Right hindlimb (tissue), 1 donor: ENCODE results near the gene ACYP2.

ENCODE experiments used
- DNase-seq: peaks from one replicate; pipeline ENCODE4 v3.0.0-alpha.2; 2018

The ACYP2 gene

DNA sequence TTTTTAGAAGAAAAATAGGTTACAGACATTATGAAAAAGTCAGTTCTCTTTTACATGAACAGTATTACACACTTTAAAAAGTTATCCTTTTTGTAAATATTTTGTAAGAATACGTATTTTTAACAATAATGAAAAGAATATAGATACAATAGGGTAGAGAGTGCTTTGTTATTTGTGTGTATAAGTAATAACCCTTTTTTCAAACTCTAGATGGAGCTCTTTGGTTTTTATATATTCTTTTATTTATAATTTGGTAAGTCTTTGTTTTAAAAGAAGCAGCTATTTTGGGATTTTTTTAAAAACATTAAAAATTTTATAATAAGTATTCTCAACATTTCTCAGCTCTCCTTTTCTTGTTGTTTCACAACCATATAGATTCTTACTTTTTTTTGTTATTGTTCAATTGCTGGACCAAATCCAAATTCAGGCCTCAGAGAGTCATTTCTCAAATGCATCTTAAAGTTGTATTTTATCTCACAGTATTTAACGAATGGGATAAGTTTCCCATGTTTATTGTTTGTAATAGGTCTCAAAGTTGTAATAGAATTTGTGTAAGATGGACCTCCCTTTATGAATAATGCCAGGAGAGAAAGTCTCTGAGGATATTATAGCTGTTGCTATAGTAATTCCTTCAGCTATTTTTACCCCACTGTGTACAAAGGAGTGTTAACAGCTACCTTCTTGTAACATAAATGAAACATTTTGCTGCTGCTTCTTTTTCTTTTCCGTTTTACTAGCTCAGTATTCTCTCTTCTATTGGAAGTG lies 46.4 kb downstream of the ACYP2 start:
- DNase-seq = no peak

DNA sequence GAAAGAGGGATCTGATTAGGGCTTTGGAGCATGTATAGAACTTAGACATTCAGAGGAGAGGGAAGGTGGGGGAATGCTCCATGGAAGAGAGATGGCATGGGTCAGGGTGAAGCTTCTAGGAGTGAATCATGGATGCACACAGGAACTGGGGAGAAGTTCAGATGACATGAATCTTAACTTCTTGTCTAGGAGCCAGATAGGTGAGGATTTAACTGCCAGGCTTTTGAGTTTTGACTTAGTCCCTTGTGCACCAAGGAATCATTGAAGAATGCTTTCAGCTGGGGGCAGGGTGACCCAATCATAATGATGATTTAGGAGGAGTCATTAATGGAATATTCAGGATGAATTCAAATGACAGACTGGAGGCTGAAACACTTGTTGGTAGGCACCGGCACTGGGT lies 48.7 kb downstream of the ACYP2 start:
- DNase-seq = no peak

DNA sequence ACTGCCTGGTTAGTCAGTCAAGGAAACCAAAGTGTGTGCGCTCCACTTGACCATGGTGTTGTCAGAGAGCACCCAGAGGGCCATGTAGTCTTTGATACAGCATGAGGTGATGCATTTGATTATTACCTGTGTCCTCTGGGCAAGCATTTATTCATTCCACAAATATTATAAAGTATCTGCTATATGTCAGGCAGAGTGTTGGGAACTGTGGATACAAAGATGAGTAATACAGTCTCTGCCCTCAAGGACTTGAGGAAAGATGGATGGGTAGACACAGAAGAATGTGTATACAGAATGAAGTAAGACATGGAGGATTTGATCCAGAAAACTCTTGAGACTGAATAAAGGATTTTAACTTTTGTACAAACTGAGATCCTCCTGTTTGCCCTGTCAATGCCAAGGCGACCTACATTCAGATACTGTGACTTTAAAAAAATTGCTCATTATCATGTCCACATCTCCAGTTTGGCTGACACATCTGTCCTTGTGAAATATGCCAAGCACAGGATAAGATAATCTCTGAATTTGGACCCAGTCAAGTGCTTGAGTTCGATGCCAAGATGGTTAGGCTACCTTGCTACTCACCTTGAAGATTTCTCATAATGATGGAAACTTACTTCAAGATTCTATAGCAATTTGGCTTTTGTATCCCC lies 50.8 kb downstream of the ACYP2 start:
- no peak for DNase-seq

DNA sequence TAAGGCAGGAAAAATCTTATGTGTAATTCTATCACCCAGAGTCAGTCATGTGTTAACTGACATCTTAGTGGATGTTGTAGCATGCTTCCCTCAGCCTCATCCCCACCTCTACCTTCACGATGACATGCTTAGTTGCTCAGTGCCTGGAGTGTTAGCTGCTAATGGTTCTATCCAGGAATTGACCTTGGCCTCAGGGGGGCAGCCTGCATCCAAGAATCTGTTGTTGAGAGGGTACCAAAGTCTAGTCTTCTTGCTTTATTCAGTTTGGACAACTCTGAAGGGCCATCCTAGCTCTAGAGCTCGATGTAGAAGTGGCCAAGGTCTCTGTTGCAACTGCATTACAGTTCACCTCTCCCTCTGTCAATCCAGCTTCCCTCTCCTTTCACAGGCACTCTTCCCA lies 61.2 kb downstream of the ACYP2 start:
- peak; percentile 68 for DNase-seq

DNA sequence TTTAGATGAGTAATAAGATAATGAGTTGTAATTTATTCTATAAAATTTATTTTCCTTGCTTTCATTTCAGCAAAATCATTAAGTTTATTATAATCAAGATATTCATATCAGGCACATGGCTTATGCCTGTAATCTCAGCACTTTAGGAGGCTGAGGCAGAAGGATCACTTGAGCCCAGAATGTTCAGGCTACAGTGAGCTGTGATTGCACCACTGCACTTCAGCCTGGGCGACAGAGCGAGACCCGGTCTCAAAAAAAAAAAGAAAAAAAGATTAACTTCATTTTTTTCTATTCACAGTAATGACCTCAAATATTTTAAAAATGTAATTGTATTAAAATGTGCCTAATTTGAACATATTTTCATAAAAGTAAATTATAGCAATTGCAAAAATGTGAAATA lies 67.9 kb downstream of the ACYP2 start:
- no peak for DNase-seq

DNA sequence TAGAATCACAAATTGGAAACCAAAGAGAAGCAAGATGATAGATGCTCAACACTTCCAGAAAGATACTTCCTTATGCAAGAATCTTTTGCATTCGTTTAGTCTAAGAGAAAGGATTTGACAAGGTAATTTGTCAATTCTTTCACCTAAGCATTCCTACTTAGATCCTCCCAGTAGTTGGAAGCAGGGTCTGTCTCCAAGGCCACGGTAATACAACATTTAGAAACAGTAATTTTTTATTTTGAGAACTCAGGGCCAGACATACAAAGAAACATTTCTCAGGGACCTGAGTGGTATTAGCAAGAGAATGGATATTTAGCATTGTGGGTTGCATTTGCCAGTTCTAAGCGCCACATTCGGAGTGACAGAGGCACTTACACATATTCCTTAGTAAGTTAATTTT lies 68.6 kb downstream of the ACYP2 start:
- no peak for DNase-seq

DNA sequence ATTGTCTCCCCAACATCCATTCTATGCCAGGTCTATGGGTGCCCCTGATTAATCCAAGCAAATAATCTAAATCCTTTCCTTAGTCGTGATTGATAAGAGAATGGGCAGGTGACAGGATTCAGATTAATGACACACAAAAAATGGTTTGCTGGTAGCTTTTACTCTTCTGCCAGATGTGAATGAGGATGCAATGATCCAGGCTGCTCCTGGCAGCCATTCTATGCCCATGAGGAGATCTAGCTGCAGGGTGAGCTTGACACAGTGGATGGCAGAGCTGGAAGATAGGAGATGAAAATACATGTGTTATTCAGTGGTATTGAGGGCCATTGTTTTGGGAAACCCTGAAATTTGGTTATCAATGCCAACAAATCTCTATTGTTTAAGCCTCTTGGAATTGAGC lies 69.7 kb downstream of the ACYP2 start:
- DNase-seq = no peak

DNA sequence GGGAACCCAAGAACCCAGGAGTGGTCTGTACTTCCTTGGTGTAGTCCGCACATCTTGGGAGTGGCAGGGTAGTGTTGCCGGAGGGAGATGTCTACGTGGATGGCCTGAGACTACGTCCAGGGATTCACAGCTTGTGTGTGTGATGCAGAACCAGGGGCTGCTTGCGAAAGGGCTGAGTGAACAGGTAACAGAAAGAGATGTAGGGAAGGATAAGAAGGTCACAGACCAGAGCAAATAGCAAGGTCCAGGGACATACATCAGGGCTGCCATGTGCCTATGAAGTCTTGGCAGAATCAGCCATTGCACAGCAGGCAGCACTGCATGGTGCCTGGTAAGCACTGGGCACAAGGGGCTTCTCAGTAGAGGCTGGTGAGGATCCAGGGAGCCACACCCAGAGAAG lies 71.9 kb downstream of the ACYP2 start:
- no peak for DNase-seq

DNA sequence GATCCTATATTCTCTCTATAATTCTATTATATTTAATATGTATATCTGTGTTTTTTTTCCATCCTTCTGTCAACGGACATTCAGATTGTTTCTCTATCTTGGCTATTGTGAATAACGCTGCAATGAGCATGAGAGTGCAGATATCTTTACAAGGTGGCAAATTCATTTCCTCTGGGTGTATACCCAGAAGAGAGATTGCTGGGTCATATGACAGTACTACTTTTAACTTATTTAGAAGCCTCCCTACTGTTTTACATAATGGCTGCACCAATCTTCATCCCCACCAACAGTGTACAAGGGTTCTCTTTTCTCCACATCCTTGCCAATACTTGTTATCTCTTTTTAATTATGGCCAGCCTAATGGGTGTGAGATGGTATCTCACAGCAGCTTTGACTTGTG lies 74.1 kb downstream of the ACYP2 start:
- DNase-seq = no peak

DNA sequence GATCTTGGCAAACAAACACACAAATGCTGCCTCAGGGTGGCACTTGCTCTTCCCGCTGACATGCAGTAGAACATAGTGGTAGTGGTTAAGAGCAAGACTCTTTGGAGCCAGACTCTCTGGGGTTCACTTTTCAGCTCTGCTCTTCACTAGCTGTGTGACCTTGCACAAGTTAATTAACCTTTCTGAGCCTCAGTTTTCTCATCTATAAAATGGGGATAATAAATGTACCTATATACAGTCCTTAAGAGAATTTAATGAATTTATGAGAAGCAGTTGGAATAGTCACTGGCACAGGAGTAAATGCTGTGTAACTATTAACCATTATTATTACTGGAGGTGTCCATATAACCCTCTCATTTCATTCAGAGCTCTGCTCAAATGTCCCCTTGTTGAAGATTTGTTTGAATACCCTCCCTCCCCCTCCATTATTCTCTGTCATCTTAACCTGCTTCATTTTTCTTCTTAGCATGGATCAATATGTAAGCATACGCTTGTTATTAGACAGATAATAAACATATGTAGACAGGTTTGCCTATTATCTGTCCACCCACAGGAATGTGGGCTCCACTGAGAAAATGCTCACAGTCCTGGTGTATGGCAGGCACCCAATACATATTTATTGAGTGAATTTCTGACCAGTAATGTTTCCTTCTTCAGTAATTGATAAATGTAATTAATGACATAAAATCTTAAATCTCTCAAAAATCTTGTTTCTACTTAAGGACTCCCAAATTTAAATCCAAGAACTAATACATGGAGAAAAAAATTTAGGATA lies 76.1 kb downstream of the ACYP2 start:
- DNase-seq = no peak

DNA sequence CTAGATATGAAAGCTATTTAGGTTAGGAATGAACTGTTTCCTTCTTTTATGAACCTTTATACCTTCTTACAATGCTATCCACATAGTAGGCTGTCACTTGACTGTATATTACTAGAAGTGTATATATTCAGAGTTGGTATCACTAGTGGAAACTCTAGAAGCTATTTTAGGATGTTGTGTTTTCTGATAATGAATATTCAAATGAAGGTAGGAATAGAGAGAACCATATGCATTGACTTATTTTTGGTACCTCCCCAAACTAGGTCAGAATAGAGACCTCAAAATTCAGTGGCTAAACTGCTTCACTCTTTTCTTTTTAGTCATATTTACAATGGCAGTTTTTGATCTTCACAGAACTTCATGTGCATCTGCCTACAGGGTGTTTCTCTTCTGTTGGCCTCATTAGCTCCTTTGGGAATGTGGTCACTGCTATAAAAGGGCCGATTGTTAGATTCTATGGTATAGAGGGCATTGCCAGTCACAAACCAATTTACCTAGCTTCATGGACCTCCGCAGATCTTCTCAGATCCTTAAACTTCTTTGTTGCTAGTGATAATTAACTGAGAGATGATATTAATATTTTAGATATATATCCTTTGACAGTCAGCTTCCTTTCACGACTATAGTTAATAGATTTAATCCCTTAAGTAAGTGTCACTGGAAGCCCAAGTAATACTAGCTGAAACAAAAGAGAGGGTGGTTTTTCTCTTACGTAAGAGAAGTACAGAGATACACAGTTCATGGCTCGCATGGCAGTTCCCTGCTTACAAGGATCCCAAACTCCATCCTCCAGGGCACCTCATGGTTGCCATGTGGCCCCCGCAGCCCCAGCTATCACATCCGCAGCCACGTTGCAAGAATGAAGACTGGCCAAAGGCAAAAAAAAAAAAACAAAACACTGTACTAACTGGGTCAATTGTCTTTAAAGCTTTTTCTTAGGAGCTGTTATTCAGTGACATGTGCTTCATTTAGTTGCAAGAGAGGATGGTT lies 79.6 kb downstream of the ACYP2 start:
- no peak for DNase-seq

DNA sequence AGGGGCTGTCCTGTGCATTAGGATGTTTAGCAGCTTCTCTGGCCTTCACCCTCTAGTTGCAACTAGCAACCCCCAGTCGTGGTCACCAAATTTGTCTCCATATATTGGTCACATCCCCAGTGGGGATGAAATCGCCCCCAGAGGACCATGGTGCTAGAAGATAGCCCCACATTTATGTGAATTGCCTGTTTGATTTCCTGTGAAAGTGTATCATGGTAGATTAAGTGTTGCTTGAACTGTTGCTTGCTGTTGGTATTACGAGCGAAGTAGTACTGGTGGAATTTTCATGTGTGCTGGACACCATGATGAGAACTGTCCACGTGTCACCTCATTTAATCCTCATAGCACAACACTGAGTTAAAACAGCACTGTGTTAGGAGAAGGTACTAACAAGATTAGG lies 81.2 kb downstream of the ACYP2 start:
- no peak for DNase-seq

DNA sequence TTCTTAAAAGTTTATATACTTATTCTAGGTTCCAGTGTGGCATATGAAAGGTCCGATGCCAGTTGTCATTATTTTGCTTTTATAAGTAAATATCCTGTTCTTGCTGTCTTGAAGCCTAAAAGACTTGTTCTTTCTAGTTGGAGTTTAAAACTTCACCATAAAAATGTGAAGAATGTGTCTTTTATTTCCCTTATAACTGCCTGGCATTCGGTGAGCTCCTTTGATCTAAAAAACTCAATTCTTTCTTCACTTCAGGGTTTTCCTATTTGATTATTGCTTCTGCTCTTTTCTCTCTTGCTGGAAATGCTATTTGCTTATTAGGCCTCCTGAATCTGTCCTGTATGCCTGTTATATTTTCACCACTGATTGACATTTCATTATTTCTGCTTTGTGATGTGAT lies 89.1 kb downstream of the ACYP2 start:
- DNase-seq = no peak

DNA sequence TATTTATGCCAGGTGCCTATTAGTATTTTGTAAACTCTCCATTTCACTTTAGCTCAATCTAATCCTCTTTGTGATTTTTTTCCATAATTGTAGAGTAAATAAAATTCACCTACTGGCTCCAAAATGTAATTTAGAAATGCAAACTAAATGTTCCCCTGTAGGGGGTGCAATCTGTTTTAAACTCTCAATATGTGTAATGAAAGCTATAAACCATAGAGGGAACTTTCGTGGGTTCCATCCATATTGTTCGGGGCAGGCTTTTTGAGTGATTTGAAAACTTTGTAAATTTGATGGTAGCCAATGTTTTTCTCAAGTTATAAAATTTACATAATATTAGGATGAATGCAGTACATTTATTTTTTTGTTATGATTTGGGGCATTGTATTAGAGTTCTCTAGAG lies 91.2 kb downstream of the ACYP2 start:
- DNase-seq = no peak

DNA sequence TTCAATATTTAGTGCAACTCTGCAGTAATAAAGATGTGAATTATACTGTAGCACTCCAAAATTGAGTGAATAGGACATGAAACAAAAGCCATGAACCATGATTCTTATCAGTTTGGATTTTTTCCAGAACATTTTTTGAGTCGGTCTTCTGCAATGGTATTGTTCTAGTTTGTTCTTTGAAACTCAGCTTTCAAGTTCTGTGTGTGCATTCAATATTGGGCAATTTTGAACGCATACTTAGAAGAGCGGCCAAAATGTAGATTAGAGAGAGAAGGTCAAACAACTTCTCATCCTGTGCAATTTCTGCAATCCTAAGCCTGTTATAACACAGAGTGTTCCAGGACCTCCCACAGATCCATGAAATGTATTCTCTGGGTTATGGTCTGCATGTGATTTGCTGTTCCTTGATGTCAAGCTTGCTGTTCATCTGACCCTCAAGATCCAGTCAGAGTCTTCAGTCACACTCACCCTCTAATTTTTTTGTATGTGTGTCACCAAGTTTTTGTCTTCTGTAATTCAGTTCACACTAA lies 92.3 kb downstream of the ACYP2 start:
- no peak for DNase-seq

DNA sequence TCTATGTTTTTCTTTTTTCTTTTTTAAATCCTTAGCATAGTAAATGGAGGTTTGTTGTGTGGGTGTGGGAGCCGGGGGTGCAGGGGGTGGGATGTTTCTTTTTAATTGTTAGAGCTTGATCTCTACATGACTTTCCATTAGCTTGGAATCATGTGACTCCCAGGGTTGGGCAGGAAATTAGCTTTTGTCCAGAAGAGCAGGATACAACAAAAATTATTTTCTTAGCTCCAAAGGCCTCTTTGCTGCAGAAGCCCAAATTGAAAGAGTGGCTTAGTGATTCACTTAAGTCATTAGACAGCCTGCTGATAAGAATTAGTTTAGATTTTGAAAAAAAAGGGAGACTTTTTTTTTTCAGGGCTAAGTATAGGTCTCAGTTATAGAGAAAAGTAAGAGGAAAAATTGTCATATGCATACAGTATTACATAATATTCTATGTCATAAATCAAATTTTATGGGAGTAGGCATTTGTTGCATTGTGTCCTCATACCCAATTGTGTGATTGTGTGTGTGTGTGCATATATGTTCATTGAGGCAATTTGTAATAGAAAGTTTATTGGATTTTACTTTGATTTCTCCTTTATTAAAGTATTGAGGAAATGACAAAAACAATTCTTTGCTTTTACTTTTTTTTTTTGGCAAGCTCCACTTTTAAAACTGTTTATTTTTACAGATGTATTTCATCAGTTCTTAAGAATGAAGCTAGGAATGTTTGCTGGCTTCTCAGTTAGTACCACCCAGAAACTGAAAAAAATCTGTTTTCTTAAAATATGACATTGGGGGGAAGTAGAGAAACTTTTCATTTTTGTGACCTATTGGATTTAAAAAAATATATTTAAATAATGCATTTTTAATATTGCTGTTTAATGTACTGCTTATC lies 93.2 kb downstream of the ACYP2 start:
- no peak for DNase-seq

DNA sequence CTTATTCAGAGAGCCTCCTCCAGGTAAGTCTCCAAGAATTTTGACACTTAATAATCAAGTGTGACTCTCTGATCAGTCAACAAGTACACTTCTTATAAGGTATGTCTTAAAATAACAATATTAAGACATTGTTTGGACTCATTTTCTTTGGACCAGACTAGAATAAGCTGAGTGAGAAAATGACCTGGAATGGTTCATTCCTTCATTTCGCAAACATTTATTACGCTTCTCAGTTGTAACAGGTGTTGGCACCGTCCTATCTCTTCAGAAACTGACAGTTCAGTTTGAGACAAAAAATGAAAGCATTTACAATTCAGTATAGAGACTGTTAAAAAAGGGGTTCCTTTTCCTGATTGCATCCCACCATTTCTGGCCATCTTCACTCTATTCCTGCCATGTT lies 94.0 kb downstream of the ACYP2 start:
- DNase-seq = no peak

DNA sequence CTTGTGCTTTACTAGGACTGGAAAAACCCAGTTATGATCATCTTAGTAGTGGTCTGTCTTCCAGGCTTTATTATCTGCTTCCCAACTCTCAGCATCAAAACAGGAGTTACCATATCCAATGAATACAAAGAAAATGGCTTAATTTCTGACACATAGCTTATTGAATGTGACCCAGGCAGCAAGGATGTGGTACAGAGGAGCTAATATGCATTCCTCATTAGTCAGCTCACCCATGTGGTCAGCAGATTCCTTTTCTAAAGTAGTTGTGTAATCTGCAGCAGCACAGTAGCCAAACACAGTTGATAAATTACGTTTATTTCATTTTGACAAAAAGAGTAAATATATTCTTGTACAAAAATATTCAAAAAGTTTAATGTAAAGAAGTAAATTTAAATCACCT lies 97.0 kb downstream of the ACYP2 start:
- DNase-seq = no peak

DNA sequence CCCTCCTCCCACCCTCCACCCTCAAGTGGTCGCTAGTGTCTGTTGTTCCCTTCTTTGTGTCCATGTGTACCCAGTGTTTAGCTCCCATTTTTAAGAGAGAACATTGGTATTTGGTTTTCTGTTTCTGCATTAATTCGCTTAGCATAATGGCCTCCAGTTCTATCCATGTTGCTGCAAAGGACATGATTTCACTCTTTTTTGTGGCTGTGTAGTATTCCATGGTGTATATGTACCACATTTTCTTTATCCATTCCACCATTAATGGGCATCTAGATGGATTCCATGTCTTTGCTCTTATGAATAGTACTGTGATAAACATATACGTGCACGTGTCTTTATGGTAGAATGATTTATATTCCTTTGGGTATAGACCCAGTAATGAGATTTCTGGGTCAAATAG lies 97.7 kb downstream of the ACYP2 start:
- DNase-seq = no peak

DNA sequence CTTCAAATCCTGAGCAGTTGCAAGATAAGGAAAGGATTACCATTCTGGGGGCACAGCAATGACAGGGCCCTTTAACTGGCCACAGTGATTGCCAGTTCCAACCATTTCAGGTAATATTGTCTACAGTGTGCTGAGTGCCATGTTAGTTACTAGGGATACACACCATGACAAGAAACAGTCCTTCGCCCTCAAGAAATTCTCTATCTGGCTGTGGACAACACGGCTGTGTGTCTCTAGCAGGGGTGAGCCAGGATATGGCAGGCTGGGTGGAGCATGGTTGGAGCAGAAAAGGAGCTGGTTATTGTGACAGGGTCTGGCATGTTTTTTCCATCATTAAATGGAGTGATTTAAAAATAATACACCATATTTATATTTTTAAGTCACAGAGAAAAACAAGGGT lies 109.6 kb downstream of the ACYP2 start:
- DNase-seq = no peak

DNA sequence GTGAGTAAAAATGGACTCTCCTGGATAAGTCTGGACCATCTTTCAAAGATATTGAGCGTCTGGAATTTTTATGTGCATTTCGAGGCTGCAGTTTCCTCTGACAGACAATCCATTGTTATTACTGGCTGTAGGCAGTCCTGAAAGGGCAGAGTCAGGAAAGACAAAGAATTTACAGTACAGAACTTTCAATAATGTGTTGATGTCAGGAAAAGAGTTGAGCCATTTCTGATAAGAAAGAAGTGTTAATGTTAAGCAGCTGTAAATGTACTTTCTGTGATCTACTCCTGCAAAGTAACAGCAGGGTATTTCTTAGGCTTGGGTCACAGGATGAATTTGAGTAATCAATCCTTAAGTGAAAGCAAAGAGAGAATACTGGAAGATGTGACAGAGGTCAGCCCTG lies 110.8 kb downstream of the ACYP2 start:
- DNase-seq = no peak

DNA sequence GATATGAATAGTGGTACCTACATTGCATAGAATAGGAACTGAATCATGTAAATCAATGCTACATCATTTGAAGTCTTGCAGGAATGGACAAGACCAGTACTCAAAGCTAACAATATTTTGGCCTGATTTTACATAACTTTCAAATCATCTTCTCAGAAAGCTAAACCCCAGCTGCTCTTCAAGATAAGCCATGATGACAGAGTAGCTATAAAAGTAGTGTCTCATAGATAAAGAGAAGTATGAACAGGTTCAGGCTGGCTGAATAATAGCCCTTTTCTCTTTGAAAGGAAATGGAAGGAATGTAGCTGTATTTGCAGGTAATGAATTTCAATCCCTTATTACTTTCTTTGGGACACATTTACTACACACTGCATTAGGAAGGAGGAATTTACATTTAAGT lies 112.4 kb downstream of the ACYP2 start:
- no peak for DNase-seq
